HG03039 (cell line): ENCODE results near the gene SLC6A8.
"Not testable (repeated sequence)": the region's sequence is repeated elsewhere in the genome, so short reads cannot be mapped to it uniquely, and the experiment has no call there.

ENCODE experiments used
- ATAC-seq: cut with Tn5 transposase; IDR thresholded peaks from one replicate; pipeline ENCODE4 v1.9.1; 2021; ENCODE audit warnings: mild to moderate bottlenecking, moderate library complexity; ENCODE audit not compliant: unreplicated experiment

SLC6A8 gene

DNA sequence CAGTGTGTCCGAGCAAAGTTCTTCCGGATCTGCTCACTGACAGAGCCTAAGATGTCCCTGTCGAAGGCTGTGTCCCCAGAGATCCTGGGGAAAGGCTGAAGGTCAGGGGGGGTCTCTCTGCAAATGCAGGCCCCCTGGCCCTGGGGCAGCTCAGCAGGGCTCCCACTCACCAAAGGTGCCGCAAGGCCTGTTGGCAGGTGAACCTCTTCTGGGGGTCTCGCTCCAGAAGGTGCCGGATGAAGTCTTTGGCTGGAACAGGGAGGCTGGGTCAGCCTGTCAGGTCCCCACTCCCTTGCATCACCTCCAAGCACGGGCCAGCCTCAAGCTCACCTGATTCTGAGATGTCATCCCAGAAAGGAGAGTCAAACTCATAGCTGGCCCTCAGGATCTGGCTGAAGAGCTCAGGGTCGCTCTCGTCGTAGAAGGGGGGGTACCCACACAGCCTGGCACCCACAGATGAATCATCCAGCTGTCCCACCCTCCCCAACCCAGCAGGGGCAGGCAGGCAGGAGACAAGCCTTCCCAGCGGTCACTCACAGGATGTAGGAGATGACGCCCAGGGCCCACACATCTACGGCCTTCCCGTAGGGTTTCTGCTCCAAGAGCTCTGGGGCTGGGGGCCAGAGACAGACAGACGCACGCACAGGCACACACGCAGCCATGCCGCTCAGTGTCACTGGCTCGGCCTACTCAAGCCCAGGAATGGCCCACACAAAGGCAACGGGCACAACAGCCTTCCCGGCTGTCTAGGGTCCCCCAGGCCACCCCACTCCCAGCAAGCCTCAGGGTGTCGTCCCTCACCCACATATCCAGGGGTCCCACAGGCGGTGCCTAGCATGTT, 16.8 kb upstream of the SLC6A8 start:
- no peak for ATAC-seq

DNA sequence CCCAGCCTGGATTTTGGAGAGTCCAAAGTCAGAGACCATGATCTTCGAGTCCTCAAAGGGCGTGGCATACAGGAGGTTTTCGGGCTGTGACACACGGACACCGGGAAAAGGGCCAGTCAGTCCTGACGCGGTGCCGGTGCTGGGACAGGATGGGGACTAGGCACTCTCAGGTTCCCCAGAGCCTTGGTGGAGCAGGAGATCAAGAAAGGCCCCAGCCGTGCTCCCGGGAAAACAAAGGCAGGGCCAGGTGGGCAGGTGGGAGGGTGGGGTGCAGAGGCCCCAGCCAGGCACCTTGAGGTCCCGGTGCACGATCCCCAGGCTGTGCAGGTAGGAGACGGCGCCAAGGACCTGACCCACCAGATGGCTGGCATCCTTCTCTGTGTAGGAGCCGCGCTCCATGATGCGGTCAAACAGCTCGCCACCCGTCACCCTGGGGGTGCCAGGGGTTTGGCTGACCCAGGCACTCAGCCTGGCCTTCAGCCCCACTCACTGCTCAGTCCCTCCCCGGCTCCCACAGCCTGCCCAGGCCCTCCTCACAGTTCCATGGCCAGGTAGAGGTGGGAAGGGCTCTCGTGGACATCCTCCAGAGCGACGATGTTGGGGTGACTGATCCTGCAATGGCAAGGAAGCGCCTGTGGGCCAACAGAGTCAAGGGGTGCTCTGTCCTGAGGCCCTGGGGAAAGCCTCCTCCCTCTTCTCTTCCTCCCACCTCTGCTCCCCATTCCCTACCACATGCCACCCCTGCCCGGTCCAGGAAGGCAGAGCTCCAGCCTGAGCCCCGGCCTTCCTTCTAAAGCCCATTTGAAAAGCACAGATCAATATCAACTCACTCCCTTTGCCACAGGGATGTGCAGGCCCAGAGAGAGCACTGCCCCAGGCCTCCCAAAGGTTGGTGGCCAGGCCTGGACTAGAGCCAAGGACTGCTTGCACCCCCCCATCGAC, 15.9 kb upstream of the SLC6A8 start:
- no peak for ATAC-seq

DNA sequence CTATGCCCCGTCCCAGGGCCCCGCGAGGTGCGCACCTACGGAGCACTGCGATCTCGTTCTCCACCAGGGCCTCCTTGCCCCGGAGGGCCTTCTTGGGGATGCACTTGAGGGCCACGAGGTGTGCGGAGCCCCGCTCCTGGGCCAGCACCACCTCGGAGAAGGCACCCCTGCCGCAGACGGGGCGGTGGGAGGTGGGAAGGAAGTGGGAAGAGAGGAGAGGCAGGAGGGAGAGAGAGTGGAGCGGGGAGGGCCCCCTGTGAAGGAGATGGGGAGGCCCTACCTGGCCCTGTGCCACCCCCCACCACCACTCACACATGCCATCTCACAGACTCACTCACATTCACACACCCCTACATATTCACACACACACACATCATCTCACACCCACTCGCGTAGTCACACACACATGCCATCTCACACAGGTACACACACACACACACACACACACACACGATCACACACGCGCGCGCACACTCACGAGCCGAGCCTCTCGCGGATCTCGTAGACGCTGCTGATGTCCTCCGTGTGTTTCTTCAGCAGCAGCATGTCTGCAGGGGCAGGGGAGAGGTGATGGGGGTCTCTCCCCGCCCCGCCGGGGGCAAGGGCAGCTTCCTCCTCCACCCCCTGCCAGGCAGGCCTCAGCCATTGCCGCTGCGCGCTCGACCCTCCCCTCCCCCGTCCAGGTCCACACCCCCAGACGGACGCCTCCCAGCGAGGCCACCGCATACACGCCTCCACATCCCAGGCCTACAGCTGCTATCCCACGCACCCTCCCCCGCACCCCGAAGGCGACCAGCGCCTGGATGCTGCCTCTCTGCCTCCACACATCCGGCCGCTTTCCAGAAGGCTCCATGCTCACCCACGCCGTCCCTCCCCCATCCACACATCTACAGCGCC, 14.9 kb upstream of the SLC6A8 start:
- no peak for ATAC-seq

DNA sequence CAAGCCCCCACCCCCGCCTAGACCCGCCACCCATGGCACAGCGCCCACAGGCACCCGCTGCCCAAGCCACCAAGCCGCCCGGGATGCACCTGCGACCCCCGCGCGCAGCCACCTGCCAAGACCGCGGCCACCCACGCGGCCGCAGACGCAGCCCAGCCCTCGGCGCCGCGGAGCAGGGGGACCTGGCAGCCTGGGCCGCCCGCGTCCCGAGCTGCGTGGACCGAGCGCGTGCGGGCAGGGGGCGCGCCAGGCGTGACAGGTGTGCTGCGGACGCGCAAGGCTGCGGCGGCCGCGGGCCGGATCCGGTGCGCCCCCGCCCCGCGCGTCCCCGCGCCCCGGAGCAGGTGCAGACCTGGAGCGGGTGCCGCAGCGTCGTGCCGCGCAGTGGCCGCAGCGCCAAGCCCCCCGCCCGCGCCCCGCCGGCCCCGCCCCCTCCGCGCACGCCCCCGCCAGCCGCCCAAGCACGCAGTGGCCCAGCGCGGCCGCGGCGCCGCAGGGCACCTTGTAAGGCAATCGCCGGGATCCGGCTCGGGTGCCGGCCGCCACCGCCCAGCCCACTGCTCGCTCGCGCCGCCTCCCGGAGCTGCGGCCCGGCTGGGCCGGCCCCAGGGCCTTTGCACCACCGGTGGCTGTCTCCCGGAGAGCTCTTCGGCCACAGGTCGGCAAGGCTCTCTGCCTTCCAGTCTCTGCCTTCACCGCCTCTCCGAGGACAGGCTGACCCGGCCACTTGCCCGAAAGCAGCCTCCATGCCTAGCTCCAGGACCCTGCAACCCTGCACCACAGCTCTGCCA, 14.1 kb upstream of the SLC6A8 start, which contains the start of gene PNCK:
Gene PNCK, minus strand, starts transcription at position 386 of the 791 bp plus-strand sequence. CDS start 737 bp downstream, outside the sequence.
- no peak for ATAC-seq

DNA sequence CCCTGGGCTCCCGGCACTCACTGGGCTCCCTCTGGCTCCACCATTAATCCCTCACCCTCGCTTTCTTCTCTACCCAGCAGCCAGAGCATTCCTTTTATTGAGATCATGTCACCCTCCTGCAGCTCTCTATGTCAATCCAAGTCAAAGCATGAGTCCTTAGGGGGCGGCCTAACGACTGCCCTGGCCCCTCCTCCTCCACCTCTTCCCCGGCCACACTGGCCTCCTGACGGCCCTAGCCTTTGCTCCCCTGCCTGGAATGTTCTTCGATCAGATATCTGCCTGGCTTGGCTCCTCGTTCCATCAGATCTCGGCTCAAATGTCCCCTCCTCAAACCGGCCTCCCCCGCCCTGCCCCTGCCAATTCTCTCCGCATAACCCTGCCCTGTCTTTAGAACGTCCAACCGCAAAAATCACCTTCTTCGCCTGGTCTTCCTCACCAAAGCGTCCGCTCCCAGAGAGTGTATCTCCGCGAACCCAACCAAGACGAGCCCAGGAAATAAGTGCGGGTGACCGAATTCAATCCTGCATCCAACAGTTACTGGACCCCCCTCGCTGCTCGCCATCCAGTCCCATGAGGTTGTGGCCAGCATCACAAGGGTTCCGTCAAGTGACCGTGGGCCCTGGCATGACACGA, 13.4 kb upstream of the SLC6A8 start:
- no peak for ATAC-seq

DNA sequence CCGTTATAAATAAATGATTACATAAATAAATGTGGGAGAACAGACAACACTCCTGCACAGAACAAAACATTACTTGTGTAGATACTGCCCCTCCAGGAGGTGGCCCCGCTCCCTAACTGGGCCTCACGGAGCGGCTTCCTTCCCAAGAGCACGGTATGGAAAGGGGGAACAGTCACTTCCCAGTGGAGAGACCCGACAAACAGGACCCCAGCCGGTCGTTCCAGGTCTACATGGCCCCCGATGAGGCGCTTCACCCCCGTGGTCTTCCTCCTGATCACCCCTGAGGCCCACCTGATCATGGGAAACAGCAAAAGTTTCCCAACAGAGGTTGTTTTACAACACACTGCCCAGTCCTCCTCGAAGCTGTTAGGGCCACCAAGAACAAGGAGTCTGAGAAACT, 6.6 kb upstream of the SLC6A8 start:
- ATAC-seq, result no peak

DNA sequence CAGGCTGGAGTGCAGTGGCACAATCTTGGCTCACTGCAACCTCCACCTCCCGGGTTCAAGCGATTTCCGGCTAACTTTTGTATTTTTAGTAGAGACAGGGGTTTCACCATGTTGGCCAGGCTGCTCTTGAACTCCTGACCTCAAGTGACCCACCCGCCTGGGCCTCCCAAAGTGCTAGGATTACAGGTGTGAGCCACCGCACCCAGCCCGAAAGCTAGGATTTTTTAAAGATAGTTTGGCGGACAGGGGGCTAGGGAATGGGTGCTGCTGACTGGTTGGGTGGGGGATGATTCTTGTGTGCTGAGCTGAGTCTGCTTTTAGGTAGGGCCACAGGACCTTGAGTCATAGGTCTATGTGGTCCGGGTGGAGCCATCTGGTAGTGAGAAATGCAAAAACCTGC, 4.2 kb upstream of the SLC6A8 start:
- not testable (repeated sequence) for ATAC-seq

DNA sequence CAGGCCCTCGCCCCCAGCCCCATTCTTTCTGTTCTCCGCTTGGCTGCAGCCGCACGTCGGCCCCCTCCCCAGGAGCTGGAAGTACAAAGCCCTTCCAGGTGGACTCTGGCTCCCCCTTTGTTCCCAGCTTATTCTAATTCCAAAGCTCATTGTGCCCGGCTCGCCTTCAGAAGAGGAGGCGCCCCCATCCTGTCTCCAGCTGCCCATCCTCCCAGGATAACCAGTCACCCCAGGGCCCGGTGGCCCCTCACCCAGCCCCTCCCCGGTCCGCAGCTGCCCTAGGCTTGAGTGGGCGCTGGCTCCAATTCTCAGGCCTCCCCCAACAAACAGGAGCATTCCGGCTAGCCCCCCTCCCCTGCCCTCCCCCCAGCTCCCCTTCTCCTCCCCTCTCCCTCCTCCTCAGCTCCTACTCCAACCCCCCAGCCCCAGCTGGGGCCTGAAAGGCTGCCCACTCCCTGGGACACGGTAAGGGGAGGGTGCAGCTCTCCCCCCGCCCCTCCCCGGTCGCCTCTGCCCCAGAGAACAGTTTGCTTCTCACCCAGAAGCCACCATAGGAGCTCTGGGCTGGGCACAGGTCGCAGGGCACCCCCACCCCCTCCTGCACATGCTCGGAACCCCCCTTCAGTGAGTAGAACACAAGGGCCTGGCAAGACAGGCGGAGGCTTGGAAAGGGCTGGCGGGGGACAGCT, 3.1 kb upstream of the SLC6A8 start:
- no peak for ATAC-seq

DNA sequence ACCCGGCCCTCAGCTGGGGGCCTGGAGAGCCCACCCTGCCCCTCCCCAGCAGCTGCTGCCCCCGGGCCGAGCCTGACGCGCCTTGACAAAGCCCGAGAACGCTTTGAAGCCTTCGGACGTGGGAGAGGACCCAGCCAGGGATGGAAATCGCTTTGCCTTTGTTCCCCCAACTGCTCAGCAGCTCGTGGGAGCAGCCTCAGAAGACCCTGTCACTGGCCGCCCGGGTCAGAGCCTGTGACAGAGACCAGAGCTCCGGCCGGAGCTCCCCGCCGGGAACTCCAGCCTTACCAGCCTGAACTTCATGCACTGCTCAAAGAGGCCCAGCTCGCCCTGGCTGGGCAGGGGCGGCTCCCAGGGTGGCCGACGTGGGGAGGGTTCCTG, 2.6 kb upstream of the SLC6A8 start:
- no peak for ATAC-seq

DNA sequence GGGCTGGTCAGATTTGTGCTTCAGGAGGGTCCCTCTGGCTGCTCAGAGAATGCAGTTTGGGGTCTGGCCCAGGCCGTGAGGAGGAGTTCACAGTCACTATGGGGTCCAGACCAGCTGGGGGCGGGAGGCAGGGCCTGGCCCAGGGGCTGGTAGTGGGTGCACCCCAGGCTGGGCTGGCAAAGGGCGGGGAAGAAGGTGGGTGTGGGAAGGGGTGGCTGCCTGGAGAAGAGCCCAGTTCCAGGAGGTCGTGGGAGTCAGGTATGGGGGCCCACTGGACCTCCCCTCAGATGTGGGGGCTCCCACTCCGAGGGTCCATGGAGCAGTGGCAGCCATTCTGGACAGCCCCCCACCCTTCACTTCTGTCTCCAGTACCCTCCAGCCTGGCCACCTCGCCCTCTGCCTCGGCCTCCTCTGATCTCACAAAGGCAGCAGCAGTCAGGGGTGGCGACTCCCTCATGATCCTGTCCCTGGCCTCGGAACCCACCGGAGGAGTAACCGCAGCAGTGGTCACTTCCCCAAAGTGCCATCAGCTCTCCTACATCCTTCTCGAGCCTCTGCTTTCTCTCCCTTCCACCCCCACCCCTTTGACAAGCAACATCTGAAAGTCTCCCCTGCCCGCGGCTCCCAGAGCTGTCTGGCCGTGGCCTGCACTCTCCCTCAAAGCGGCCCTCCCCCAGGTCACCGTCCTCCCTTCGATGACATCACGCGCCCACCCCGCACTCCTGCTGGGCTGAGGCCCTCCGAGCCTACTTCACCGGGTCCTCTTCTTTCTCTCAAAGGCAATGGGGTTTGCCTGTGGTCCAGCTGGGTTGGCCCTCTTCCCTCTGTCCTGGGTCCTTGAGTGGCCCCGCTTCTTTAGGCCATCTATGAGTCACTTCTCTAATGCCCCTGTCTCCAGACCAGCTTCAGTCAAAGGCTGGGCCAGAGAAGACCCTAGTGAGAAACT, 1.7 kb upstream of the SLC6A8 start:
- ATAC-seq, result no peak

DNA sequence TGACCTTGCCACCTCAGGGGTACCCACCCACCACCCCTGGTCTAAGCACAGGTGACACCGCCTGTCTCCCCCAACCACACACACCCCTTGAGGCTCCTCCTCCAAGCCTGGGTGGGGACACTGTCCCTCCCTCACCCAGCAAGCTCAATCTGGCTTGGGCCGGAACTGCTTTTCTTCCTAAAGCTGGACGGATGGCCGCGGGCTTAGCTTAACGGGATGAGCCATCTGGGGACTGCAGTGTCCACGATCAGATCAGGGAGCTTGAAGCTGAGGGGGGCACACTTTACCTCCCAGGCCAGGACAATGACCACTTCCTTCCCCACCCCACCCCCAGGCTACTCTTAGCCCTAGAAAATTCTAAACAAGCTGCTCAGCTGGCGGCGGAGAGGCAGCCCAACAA, 1.0 kb upstream of the SLC6A8 start:
- ATAC-seq, result no peak

DNA sequence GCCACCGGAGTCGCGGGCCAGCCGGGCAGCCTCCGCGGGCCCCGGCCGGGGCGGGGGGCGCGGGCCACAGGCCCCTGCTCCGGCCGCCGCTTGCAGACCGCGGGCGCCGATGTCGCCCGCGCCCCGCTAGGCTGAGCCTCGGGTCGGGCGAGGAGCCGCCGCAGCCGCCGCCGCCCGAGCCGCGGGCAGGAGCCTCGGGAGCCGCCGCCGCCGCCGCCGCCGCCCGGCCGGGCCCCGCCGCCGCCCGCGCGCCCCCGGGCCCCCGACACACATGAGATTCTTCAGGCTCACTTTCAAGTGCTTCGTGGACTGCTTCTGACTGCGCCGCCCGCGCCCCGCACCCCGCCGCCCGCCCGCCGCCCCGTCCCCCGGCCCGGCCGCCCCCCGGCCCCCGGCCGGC, 345 bp downstream of the SLC6A8 start:
- no peak for ATAC-seq

DNA sequence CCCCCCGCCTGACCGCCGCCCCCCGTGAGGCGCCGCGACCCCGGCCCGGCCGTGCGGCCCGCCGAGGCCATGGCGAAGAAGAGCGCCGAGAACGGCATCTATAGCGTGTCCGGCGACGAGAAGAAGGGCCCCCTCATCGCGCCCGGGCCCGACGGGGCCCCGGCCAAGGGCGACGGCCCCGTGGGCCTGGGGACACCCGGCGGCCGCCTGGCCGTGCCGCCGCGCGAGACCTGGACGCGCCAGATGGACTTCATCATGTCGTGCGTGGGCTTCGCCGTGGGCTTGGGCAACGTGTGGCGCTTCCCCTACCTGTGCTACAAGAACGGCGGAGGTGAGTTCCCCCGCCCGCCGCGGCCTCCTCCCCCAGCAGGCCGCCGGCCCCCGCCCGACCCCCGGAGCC, 780 bp downstream of the SLC6A8 start:
- no peak for ATAC-seq

DNA sequence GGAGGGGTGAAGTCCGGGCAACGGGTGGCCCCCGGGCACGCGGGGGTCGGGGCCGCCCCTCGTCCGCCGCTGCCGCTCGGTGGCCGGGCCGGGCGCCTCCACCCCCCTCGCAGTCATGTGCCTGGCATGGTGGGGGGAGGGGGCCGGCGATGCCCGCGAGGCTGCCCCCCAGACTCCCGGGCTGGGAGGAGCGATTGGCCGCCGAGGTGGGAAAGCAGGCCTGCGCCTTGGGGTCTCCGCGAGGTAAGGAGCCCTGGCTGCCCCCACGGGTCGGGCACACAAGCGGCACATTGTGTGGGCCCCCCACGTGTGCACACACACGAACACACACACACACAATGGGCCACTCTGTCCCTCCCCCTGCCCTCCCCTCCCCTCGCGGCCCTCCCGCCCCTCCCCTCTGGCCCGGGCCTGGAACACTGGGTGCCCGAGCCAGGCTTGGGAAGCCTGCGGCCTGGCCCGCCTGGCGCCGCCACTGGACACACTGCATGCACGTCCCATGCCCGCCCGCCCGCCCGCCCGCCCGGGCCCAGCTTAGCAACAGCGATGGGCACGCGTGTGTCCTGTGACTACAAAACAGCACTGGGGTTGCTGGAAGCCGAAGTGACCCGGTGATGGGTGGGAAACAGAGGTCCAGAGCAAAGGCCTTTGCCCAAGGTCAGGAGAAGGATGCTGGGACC, 1.3 kb downstream of the SLC6A8 start:
- no peak for ATAC-seq

DNA sequence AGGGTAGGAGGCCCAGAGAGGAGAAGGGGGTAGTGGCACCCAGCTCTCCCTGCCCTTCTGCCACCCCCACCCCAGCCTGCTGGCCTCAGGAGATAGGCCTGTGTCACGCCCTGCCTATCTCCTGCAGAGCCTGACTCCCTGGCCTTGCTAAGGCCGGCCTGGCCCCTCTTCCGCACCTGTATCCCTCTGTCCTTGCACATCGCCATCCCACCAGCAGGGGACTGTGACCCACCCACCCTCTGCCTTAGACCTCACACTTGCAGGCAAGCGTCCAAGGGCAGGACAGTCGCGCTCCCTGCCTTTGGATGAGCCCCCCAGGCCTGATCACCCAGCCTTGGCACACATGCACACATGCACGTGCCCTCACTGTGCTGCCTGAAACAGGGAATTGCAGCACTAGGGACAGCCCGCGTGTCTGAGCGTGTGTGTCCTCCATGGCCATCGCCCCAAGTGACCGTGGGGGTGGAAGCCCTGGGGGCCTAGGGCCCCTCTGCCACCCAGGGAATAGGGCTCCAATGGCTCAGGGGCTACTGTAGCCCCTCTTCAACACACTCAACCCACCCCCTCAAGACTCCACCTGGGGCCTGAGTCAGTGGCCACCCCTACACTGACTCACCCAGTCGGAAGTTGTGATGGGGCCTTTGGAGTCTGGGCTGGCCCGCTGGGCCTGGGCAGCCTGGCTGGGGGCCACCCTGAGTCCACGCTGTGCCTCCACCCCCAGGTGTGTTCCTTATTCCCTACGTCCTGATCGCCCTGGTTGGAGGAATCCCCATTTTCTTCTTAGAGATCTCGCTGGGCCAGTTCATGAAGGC, 2.1 kb downstream of the SLC6A8 start:
- ATAC-seq, result no peak

DNA sequence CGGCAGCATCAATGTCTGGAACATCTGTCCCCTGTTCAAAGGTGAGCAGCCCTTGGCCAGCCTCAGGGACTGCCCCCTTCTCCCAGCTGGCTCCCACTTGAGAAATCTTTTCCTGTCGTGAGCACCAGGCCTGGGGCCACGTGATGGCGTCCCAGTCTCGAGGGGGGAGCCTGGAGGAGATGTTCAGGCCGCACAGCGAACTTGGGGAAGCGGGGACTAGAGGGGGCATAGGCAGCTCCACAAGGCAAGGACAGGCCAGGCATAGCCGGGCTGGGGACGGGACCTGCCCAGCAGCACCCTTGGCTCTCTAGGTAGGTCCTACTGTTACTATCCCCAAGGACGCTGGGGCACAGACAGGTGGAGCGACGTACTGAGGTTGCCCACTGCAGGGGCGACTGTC, 2.7 kb downstream of the SLC6A8 start:
- ATAC-seq, result no peak
